HCT116 (cell line): ENCODE data around the gene SLC2A1. TPM values are rescaled to one million over a fixed set of nuclear protein-coding genes. Genes with fewer than 3 reads are reported as not detected.

Experiments used
- ATAC-seq: fragments of 200-7000 bp; cut with Tn5 transposase; 2 replicates; pipeline ENCODE4 v1.9.1; 2020; ENCODE audit warnings: mild to moderate bottlenecking, moderate library complexity
- BruUV-seq: library from RNA; stranded (reverse); fragments of 400-500 nt; replicated peaks from 2 replicates; lab custom pipeline; 2021; lab: Mats Ljungman, UMichigan
- CTCF ChIA-PET: fragments of 300-600 bp; sonication (Branson Sonifier 250); formaldehyde crosslinking; loops from one replicate; lab custom pipeline; 2021; ENCODE audit warnings: antibody characterized with exemption; lab: Charles Lee
- POLR2A ChIA-PET: fragments of 300-600, 350-600 bp; sonication (Branson Sonifier 250); formaldehyde crosslinking; loops from one replicate; lab custom pipeline; 2021; ENCODE audit warnings: antibody characterized with exemption; lab: Charles Lee
- RAD21 ChIA-PET, 2 experiments: fragments of 300-600 bp; sonication (Branson Sonifier 250); formaldehyde crosslinking; loops; one replicate each; lab custom pipeline; 2023; ENCODE audit warnings: low total read pairs in 2 of 2; ENCODE audit not compliant: uncharacterized antibody in 2 of 2, unreplicated experiment in 2 of 2, low non-redundant PET in 1 of 2; lab: Charles Lee
- DNase-seq: peaks from one replicate; pipeline ENCODE4 v3.0.0-alpha.2; 2010; ENCODE audit warnings: low read depth, low spot score
- H2AFZ ChIP-seq: fragments of 200-600 bp; shearing (Covaris generic), sonication (generic); 2 replicates; pipeline ENCODE4 v1.6.1; 2017; ENCODE audit warnings: low read depth, mixed run types, mixed read lengths, antibody characterized with exemption, low read length; ENCODE audit not compliant: poor library complexity, severe bottlenecking
- H3K27ac ChIP-seq: 2 replicates; pipeline ENCODE4 v1.5.1; 2012; ENCODE audit warnings: low read depth, low read length
- H3K27me3 ChIP-seq: fragments of 200-600 bp; sonication (generic); 2 replicates; pipeline ENCODE4 v1.6.1; 2016; ENCODE audit warnings: mixed run types, low read length, mixed read lengths; ENCODE audit not compliant: insufficient read depth
- H3K36me3 ChIP-seq, 2 experiments: fragments of 200-500 bp in 1 of 2; fragments of 200-600 bp in 1 of 2; sonication (Bioruptor generic) in 1 of 2; sonication (generic) in 1 of 2; 2 replicates each; pipeline versions ENCODE4 v1.5.1 to v1.6.1; 2014 to 2016; ENCODE audit warnings: low read length in 2 of 2, inconsistent platforms in 1 of 2, mixed read lengths in 1 of 2, mixed run types in 1 of 2; ENCODE audit not compliant: insufficient read depth in 2 of 2, control insufficient read depth in 1 of 2
- H3K4me1 ChIP-seq, 2 experiments: fragments of 200-600 bp in 1 of 2; sonication (generic) in 1 of 2; 2 replicates each; pipeline versions ENCODE4 v1.5.1 to v1.6.1; 2012 to 2017; ENCODE audit warnings: low read length in 2 of 2, inconsistent platforms in 1 of 2, mild to moderate bottlenecking in 1 of 2, mixed read lengths in 1 of 2, mixed run types in 1 of 2, moderate library complexity in 1 of 2; ENCODE audit not compliant: insufficient read depth in 2 of 2, control insufficient read depth in 1 of 2
- H3K4me2 ChIP-seq: fragments of 200-600 bp; sonication (generic); 2 replicates; pipeline ENCODE4 v1.6.1; 2017; ENCODE audit warnings: mixed run types, low read length, mixed read lengths
- H3K4me3 ChIP-seq, 2 experiments: fragments of 200-600 bp in 1 of 2; sonication (generic) in 1 of 2; replicated peaks in 1 of 2; 2 replicates each; pipeline ENCODE4 v1.5.1; 2011 to 2016; ENCODE audit warnings: low read length in 2 of 2, control low read depth in 1 of 2, low read depth in 1 of 2, mild to moderate bottlenecking in 1 of 2, mixed read lengths in 1 of 2, mixed run types in 1 of 2
- H3K79me2 ChIP-seq: fragments of 200-600 bp; sonication (generic); 2 replicates; pipeline ENCODE4 v1.6.1; 2017; ENCODE audit warnings: mild to moderate bottlenecking, mixed run types, low read length, moderate library complexity, mixed read lengths; ENCODE audit not compliant: insufficient read depth
- H3K9ac ChIP-seq: fragments of 200-600 bp; sonication (generic); 2 replicates; pipeline ENCODE4 v1.6.1; 2016; ENCODE audit warnings: low read length, mixed read lengths
- H3K9me2 ChIP-seq: fragments of 200-600 bp; sonication (generic), shearing (Covaris generic); 2 replicates; pipeline ENCODE4 v1.6.1; 2017; ENCODE audit warnings: mixed run types, mild to moderate bottlenecking, moderate library complexity; ENCODE audit not compliant: insufficient read depth
- H3K9me3 ChIP-seq, 2 experiments: fragments of 200-500 bp in 1 of 2; fragments of 200-600 bp in 1 of 2; sonication (Bioruptor generic) in 1 of 2; sonication (generic) in 1 of 2; 2 replicates each; pipeline ENCODE4 v1.6.1; 2014 to 2017; ENCODE audit warnings: low read length in 2 of 2, mixed read lengths in 2 of 2, inconsistent platforms in 1 of 2, low read depth in 1 of 2, mild to moderate bottlenecking in 1 of 2, mixed run types in 1 of 2, moderate library complexity in 1 of 2; ENCODE audit not compliant: control insufficient read depth in 1 of 2, insufficient read depth in 1 of 2
- H4K20me1 ChIP-seq: fragments of 200-600 bp; sonication (generic), shearing (Covaris generic); 2 replicates; pipeline ENCODE4 v1.6.1; 2017; ENCODE audit warnings: mixed run types, mild to moderate bottlenecking, moderate library complexity; ENCODE audit not compliant: insufficient read depth
- CBX3 ChIP-seq: IDR thresholded peaks from 2 replicates; pipeline ENCODE4 v1.6.1; 2012; ENCODE audit warnings: low read depth
- CEBPB ChIP-seq: IDR thresholded peaks from 2 replicates; pipeline ENCODE4 v1.6.1; 2012; ENCODE audit warnings: low read depth
- CTCF ChIP-seq, 3 experiments: fragments of 200-600 bp in 1 of 3; sonication (generic) in 1 of 3; IDR thresholded peaks in 2 of 3; conservative IDR thresholded peaks in 1 of 3; 2 replicates each; pipeline ENCODE4 v1.5.1; 2012 to 2017; ENCODE audit warnings: low read depth in 2 of 3, low read length in 2 of 3, antibody characterized with exemption in 1 of 3, borderline replicate concordance in 1 of 3, control low read depth in 1 of 3, mild to moderate bottlenecking in 1 of 3, mixed read lengths in 1 of 3, mixed run types in 1 of 3, moderate library complexity in 1 of 3; ENCODE audit not compliant: insufficient read depth in 1 of 3
- EGR1 ChIP-seq: IDR thresholded peaks from 2 replicates; pipeline ENCODE4 v1.6.1; 2012; ENCODE audit warnings: low read depth
- ELF1 ChIP-seq: IDR thresholded peaks from 2 replicates; pipeline ENCODE4 v1.6.1; 2012; ENCODE audit warnings: low read depth, borderline replicate concordance
- EZH2 ChIP-seq: fragments of 200-600 bp; sonication (generic); IDR thresholded peaks from 2 replicates; pipeline ENCODE4 v1.6.1; 2017; ENCODE audit warnings: antibody characterized with exemption, mixed run types
- JUND ChIP-seq: IDR thresholded peaks from 2 replicates; pipeline ENCODE4 v1.6.1; 2012
- RAD21 ChIP-seq: IDR thresholded peaks from 2 replicates; pipeline ENCODE4 v1.6.1; 2012; ENCODE audit warnings: low read depth, mild to moderate bottlenecking
- SRF ChIP-seq: IDR thresholded peaks from 2 replicates; pipeline ENCODE4 v1.6.1; 2012; ENCODE audit warnings: low read depth
- YY1 ChIP-seq: IDR thresholded peaks from 2 replicates; pipeline ENCODE4 v1.6.1; 2011; ENCODE audit warnings: low read length, low read depth, moderate library complexity, mild to moderate bottlenecking; ENCODE audit not compliant: insufficient replicate concordance; ENCODE audit errors: extremely low read depth
- intact Hi-C: fragments of 100-400 bp; cut with micrococcal nuclease; formaldehyde crosslinking; loops from 2 replicates; pipeline ENCODE4 v1.10.0; 2022
- total RNA-seq: library from RNA; stranded (reverse); gene quantifications from one replicate; pipeline ENCODE4 v1.2.1, GENCODE V29; 2021; ENCODE audit not compliant: unreplicated experiment
- TF ChIP-seq, protein P1 (sequence below): IDR thresholded peaks from 2 replicates; pipeline ENCODE4 v1.6.1; 2011; ENCODE audit warnings: mild to moderate bottlenecking, low read length, moderate library complexity; ENCODE audit not compliant: insufficient replicate concordance; ENCODE audit errors: extremely low read depth
- TF ChIP-seq, protein P2 (sequence below): IDR thresholded peaks from 2 replicates; pipeline ENCODE4 v1.6.1; 2012; ENCODE audit warnings: low read depth

The SLC2A1 gene
- total RNA-seq, 1 experiment from 2014 or later, result 248 TPM

DNA sequence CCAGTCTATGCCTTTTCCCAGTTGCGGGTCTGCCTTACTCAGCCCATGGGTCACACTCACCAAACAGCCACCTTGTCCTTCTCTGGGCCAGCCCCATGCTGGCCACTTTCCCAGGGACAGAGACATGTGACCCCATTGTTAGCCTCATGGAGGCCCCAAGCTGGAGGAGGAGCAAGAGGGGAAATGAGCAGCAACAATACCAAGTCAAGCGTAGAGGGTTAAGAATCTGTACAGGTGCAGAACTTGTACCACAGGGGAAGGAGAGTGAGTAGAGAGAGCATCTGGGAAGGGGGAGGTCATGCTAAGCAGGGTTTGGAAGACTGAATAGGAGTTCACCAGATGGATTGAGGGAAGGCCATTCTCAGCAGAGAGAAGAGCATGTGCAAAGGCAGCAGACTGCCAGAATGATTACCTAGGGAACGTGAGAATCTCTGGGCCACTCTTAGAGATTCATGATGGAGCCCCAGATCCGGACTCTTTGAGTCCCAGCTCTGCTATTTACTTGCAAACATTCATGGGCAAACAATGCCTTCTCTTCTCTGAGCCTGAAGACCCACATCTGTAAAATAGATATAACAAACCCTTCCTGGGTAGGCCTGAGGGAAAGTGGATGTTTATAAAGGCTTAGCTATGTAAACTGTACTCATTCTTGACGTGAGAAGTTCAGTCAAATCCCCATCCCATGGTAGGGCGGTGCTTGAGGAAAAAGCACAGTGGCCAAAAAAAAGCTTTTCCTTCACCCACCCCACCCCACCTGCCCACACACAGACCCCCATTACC is 2.8 kb upstream of the SLC2A1 start:
- ChIA-PET POLR2A (no interaction called here), CTCF (no interaction called here), RAD21 (interaction anchor here in 1 of 2 experiments (1.3 kb wide), 1 partner anchor 9 kb away, joined by 3 read pairs; no protein-coding TSS in a partner anchor)
- intact Hi-C loops, result no loop called here
- Histone ChIP-seq H3K4me1 (peaks cover 49 to 73% of the 10 kb centered on the region in 2 experiments), H3K27me3 (no peaks in the 10 kb centered on the region), H3K79me2 (peaks cover 42% of the 10 kb centered on the region), H3K4me2 (peak overlapping the region; percentile 88), H3K9me3 (no peaks in the 10 kb centered on the region), H3K9ac (peak overlapping the region; percentile 22; the same call in 1 of the 2 replicates), H3K4me3 (no peak overlapping the region), H3K36me3 (no peaks in the 10 kb centered on the region), H4K20me1 (peaks cover 10% of the 10 kb centered on the region; the same call in 1 of the 2 replicates), H3K27ac (no peak overlapping the region; the same call in 1 of the 2 replicates), H2AFZ (no peak overlapping the region), H3K9me2 (no peaks in the 10 kb centered on the region)
- no peak for ATAC-seq
- no TSS peak for BruUV-seq
- no peak for TF ChIP-seq CEBPB
- TF ChIP-seq CBX3, result no peak
- TF ChIP-seq YY1, result no peak
- TF ChIP-seq JUND, result no peak
- TF ChIP-seq CTCF (IDR thresholded peaks at IDR 0.05 in 2 of 3, conservative IDR thresholded peaks at IDR 0.05 in 1 of 3; ENCODE audit: borderline replicate concordance in 1 of 3, insufficient read depth in 1 of 3, low read depth in 2 of 3, low read length in 2 of 3), result no peak
- no peak for TF ChIP-seq EGR1
- TF ChIP-seq, protein P1, sequence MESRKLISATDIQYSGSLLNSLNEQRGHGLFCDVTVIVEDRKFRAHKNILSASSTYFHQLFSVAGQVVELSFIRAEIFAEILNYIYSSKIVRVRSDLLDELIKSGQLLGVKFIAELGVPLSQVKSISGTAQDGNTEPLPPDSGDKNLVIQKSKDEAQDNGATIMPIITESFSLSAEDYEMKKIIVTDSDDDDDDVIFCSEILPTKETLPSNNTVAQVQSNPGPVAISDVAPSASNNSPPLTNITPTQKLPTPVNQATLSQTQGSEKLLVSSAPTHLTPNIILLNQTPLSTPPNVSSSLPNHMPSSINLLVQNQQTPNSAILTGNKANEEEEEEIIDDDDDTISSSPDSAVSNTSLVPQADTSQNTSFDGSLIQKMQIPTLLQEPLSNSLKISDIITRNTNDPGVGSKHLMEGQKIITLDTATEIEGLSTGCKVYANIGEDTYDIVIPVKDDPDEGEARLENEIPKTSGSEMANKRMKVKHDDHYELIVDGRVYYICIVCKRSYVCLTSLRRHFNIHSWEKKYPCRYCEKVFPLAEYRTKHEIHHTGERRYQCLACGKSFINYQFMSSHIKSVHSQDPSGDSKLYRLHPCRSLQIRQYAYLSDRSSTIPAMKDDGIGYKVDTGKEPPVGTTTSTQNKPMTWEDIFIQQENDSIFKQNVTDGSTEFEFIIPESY, result no peak
- TF ChIP-seq ELF1, result no peak
- no peak for TF ChIP-seq RAD21
- no peak for TF ChIP-seq EZH2
- TF ChIP-seq, protein P2, sequence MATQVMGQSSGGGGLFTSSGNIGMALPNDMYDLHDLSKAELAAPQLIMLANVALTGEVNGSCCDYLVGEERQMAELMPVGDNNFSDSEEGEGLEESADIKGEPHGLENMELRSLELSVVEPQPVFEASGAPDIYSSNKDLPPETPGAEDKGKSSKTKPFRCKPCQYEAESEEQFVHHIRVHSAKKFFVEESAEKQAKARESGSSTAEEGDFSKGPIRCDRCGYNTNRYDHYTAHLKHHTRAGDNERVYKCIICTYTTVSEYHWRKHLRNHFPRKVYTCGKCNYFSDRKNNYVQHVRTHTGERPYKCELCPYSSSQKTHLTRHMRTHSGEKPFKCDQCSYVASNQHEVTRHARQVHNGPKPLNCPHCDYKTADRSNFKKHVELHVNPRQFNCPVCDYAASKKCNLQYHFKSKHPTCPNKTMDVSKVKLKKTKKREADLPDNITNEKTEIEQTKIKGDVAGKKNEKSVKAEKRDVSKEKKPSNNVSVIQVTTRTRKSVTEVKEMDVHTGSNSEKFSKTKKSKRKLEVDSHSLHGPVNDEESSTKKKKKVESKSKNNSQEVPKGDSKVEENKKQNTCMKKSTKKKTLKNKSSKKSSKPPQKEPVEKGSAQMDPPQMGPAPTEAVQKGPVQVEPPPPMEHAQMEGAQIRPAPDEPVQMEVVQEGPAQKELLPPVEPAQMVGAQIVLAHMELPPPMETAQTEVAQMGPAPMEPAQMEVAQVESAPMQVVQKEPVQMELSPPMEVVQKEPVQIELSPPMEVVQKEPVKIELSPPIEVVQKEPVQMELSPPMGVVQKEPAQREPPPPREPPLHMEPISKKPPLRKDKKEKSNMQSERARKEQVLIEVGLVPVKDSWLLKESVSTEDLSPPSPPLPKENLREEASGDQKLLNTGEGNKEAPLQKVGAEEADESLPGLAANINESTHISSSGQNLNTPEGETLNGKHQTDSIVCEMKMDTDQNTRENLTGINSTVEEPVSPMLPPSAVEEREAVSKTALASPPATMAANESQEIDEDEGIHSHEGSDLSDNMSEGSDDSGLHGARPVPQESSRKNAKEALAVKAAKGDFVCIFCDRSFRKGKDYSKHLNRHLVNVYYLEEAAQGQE, result no peak
- no peak for TF ChIP-seq SRF
- no peak for DNase-seq
